ENCODE results near the gene TOB1. TPM values are rescaled to one million over a fixed set of nuclear protein-coding genes. Genes with fewer than 3 reads are reported as not detected.

Gene TOB1
- total and polyA plus RNA-seq, 2 experiments from 2014 or later, result 12.1 to 46.9 TPM

DNA sequence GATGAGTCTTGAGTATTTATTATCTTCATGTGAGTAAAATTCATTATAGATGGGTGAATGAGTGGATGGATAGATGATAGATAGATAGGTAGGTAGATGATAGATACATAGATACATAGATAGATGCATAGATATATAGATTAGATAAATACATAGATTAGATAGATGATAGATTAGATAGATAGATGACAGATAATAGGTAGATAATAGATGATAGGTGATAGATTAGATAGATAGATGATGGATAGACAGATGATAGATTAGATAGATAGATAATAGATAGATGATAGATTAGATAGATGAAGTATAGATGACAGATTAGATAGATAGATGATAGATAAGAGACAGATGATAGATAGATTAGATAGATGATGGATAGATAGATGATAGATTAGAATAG lies 52.6 kb downstream of the TOB1 start:
- peaks cover 9% of the 10 kb centered on the region for H3K27me3 Mint-ChIP-seq (ENCODE audit: insufficient read depth, low read depth, poor library complexity)
- Histone ChIP-seq H2AFZ (no peak overlapping the region), H3K79me2 (replicated peaks; ENCODE audit: insufficient read depth) (no peaks in the 10 kb centered on the region), H3F3A (replicated peaks; ENCODE audit: low read depth) (no peaks in the 10 kb centered on the region), H3K27ac (ENCODE audit: low read depth) (no peak overlapping the region), H3K4me3 (no peak overlapping the region), H3K9me2 (ENCODE audit: insufficient read depth) (no peaks in the 10 kb centered on the region), H3K4me2 (no peak overlapping the region), H3K4me1 (ENCODE audit: insufficient read depth) (peaks cover 5% of the 10 kb centered on the region; the same call in 1 of the 2 replicates), H3K36me3 (ENCODE audit: insufficient read depth) (no peaks in the 10 kb centered on the region), H3K27me3 (ENCODE audit: insufficient read depth) (no peaks in the 10 kb centered on the region), H4K20me1 (replicated peaks; ENCODE audit: insufficient read depth) (no peaks in the 10 kb centered on the region)
- DNase-seq (ENCODE audit: low spot score), result no peak
- TF ChIP-seq POLR2AphosphoS5 (IDR thresholded peaks at IDR 0.05; ENCODE audit: low read depth), result no peak
- no peak for ATAC-seq
- no peaks in the 10 kb centered on the region; the same call in 2 of the 3 replicates for H3K9me3 Mint-ChIP-seq
- peaks cover 8% of the 10 kb centered on the region for H3K4me1 Mint-ChIP-seq
- no peaks in the 10 kb centered on the region for H3K36me3 Mint-ChIP-seq (ENCODE audit: low read depth)
- no peak overlapping the region for H3K4me3 Mint-ChIP-seq
- no peak overlapping the region for H3K27ac Mint-ChIP-seq

Other genes with a start within 250 kb of the TOB1 start
- gene ABCC3, start 231.5 kb downstream of the TOB1 start, total RNA-seq (2014; rRNA removed; shearing (Covaris generic)), result 0.27 TPM in 1 of 2 replicates, not detected in the other
- gene ABCC3, start 231.5 kb downstream of the TOB1 start, polyA plus RNA-seq (2016; fragmentation: Nextera tagmentation; extraction: Ambion mirVana), result not detected in 2 replicates
- gene ANKRD40, start 158.4 kb downstream of the TOB1 start, total RNA-seq (2014; rRNA removed; shearing (Covaris generic)), result 35.5 and 42.1 TPM in 2 replicates
- gene ANKRD40, start 158.4 kb downstream of the TOB1 start, polyA plus RNA-seq (2016; fragmentation: Nextera tagmentation; extraction: Ambion mirVana), result 19.0 and 19.8 TPM in 2 replicates
- gene LUC7L3, start 146.8 kb downstream of the TOB1 start, total RNA-seq (2014; rRNA removed; shearing (Covaris generic)), result 58.0 and 69.3 TPM in 2 replicates
- 369 and 501 TPM in 2 replicates for gene LUC7L3, start 146.8 kb downstream of the TOB1 start, polyA plus RNA-seq (2016; fragmentation: Nextera tagmentation; extraction: Ambion mirVana)
- gene ANKRD40CL, start 98.8 kb downstream of the TOB1 start, total RNA-seq (2014; rRNA removed; shearing (Covaris generic)), result not detected in 2 replicates
- not detected in 2 replicates for gene ANKRD40CL, start 98.8 kb downstream of the TOB1 start, polyA plus RNA-seq (2016; fragmentation: Nextera tagmentation; extraction: Ambion mirVana)
- not detected in 2 replicates for gene WFIKKN2, start 30.8 kb downstream of the TOB1 start, total RNA-seq (2014; rRNA removed; shearing (Covaris generic))
- gene WFIKKN2, start 30.8 kb downstream of the TOB1 start, polyA plus RNA-seq (2016; fragmentation: Nextera tagmentation; extraction: Ambion mirVana), result not detected in 2 replicates